HG02840 (cell line): ENCODE data around the gene CCSER1.

Source experiments
- ATAC-seq: cut with Tn5 transposase; IDR thresholded peaks from one replicate; pipeline ENCODE4 v1.9.1; 2021; ENCODE audit warnings: mild to moderate bottlenecking, moderate library complexity, moderate number of reproducible peaks; ENCODE audit not compliant: unreplicated experiment, low FRiP score

Gene CCSER1

DNA sequence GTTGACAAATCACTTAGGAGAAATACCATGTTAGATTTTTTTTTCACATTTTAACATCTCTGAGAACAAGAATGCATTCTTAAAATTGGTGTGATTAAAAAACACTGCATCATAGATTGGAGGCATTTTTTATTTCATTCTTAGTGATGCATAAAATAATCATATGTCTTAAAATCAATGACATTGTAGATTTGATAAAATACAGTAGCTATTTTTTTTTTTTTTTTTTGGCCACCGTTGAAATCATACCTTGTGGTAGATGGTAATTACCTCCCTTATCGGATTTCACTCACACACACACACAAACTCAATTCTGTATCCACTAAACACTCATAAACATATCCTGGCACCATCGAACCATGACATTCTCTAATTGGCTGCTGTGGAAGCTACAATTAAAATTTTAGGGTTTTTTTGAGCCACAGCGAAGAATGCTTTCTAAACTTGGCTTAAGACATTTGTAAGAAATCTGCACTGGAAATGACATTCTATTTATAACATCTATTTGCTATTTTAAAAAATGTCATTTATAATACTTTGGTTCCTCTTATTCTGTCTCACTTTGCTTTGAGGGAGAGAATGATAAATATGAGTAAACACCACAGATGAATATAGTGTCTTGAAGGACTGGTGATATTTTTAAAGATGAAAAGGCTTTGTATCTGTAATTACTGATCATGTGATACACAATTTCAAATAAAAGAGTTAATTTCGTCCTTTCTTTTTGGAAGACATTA is 60.1 kb downstream of the CCSER1 start:
- ATAC-seq: no peak

DNA sequence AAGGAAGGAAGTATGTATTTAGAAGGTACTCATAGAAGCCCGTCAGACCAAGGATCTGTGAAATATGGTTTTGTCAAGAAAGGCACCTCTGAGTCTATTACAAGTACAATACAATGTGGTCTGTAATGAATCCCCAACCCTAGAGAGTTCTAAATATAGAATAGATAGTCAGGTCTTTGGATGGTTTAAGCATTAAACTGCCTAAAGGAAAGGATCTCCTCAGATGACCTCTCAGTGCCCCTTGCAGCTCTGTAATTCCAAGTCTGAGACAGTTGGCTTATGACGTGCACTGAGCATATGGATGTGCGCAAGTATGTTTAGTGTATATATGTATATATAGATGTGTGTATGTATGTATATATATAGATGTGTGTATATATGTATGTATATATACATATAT is 62.0 kb downstream of the CCSER1 start:
- ATAC-seq: no peak

DNA sequence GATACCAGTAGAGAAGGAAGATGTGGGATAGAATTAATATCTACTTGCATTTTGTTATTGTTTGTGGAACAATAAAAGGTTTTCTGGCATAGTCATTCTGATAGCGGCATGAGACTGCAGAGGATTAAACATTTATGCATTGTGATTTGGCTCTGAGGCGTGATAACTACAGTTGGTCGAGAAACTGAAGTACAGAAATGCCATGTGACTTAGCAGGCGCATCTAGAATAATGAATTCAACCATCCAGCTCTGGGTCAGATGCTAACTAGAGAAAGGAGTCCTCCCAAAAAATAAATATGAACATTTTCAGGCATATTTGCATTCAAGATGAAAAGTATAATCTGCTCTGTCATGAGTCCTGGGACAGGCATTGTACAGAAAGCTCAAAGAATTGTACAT is 62.8 kb downstream of the CCSER1 start:
- ATAC-seq: no peak

DNA sequence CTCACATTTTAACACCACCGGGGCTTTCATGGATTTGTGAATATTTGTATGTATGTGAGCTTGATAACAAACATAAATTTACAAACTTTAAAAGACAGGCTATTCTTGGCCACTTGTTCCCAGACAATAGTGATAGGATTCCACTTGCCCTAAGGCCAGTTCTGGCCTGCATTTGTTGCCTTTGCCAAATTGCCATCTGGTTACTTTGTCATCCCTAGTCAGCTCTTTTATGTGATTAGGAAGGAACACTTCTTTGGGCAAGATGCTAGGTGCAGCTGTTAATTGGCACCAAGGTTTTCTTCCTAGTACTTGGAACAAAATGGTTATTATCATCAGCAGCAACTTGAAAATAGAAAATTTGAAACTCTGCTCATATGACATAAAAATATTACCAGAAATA is 63.3 kb downstream of the CCSER1 start:
- ATAC-seq: no peak

DNA sequence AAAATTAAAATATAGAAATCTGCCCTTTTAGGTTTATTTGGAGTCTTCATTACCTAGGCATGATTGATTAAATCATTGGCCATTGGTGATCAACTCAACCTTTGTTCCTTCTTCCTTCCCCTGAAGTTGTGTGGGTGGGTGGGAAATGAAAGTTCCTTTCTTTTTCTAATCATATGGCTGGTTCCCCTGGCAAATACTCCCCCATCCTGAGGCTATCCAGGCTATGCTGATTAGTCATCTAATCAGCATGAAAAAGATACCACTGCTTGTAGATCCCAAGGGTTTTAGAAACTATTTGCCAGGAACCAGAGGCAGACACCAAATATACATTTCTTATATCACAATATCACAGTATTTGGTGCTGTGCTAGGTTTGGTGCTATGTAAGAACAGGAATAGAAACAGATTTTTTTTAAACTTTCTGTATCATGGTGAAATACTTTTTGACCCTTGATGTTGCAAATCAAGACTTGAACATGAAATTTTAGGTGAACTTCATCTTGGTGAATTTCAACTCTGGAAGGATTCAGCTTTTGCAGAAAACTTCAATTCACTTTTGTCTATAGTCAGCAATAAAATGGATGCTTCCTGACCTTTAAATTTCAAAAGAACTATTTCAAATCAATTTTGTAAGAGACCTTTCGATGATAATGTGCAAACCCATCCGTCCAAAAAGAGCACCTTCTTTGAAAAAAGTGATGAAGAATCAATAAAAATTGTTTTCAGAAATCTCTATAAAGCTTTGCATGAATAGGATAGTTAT is 71.1 kb downstream of the CCSER1 start:
- no peak for ATAC-seq

DNA sequence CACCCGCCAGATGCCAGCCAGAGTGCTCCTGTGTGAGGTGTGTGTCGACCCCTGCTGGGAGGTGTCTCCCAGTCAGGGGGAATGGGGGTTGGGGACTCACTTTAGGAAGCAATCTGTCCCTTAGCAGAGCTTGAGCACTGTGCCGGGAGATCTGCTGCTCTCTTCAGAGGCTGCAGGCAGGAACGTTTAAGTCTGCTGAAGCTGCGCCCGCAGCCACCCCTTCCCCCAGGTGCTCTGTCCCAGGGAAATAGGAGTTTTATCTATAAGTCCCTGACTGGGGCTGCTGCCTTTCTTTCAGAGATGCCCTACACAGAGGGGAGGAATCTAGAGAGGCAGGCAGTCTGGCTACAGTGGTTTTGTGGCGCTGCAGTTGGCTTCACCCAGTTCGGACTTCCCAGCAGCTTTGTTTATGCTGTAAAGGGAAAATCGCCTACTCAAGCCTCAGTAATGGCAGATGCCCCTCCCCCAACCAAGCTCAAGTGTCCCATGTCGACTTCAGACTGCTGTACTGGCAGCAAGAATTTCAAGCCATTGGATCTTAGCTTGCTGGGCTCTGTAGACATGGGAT is 80.8 kb downstream of the CCSER1 start:
- no peak for ATAC-seq

DNA sequence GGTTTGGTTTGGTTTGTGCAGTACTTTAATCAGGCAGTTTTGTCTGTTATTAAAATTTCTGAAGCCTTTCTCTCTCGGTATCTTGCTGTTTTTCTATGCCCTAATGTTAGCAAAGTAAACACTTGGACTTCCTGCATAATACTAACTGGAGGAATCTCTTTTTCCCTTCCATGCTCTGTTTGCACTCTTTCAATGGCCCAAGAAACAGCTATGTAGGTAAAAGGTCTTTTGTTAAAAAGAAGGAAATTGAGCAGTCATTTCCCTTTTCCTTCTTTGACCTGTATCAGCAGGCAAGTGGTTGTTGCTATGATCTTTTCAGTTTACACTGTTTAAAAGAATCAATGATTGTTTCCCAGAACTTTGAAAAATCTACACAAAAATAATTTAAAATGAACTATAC is 82.7 kb downstream of the CCSER1 start:
- ATAC-seq: no peak

DNA sequence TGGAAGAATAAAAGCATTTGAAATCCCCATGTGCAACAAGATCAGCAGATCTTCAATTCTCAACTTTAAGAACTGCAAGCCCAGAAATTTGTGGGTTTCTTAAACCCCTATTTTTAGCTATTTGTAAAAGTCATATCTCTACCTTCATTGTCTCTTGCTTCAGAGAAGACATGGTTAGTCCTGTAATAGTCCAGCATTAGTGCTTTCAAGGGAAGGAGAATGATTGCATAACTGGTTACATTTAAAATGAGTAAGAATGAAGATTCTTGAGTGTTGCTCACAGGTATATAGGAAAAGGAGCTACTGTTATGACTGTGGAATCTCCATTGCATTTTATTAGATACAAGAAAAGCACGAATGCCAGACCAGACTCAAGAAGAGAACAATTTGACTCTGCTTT is 84.0 kb downstream of the CCSER1 start:
- ATAC-seq: no peak

DNA sequence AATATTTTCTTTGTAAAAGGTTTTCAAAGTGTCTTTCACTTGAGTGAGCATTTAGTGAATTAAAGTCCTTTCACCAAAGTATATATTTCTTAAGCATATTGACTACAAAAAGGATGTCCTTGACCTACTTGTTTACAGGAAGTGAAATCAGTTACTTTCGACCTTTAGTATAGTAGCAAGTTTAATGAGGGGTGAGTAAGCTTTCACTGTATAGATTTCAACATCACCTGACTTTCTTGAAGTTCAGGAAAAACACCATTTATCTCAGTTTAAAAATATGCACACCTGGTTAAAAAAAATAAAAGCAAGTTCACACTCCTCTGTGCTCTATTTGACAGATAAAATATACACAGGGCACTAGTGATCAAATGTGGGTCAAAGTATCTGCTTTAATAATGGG is 88.1 kb downstream of the CCSER1 start:
- no peak for ATAC-seq

DNA sequence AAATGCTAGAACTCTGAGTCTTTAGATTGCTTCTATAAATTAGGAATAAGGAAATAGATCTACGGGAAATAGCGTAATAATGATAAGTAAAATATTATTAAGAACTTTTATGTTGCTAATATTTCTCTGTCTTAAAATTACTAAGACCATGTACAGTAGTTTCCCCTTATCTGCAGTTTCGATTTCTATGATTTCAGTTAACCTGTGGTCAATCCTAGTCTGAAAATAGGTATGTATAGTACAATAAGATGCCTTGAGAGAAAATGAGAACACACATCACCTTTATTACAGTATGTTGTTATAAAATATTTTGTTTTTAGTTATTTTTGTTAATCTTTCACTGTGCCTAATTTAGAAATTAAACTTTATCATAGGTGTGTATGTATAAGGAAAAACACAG is 92.6 kb downstream of the CCSER1 start:
- ATAC-seq: no peak

DNA sequence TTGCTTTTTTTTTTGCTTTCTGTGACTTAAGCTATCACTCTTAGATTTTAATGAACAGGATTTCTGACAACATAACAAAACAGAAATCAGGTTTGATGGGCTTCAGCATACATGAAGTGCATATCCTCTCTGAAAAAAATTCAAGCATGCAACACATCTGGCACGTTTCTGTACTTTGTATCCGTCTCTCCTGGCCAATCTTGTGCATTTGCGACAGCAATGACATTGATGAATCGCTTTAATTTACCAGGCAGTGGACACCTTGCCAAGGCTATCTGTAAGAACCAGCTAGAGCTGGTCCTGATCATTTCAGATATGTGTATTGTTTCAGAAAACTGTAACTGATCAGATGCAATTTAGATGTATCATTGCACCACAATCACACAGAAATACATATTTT is 93.3 kb downstream of the CCSER1 start:
- ATAC-seq: no peak

DNA sequence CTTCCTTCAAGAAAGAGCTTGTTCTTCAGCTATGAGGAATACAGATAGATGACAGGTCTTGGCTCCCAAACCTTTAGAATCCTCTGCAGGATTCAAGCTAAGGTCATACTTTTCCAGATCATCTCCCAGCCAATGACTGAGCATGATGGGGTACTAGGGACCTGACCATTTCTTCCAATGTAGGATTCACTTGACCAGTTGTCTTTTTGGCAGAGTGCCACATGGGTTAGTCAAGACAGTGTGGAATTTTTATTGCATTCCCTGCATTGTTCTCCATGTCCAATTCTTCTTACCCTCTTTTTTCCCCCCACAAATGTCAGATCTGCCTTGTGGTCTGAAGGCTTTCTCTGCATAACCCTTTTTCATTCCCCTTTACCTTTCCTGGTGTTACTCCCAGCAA is 99.5 kb downstream of the CCSER1 start:
- ATAC-seq: no peak

DNA sequence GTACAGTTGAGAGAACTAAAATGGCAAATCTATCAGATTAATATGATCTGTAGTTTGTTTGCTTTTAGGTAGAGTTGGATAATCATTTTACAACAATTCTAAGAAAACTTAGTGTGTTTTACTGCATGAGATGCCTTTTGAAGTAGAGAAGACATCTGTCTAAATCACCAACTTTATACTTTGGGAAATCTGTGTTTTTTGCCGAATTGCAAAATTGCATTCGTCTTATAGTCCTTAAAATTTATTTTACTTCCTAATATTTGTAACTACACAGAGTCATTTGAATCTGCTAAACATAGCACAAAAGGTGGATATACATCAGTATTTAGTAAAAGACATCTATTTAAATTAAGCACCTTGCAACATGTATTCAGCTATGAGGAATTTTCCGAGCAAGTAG is 100.0 kb downstream of the CCSER1 start:
- ATAC-seq: no peak

DNA sequence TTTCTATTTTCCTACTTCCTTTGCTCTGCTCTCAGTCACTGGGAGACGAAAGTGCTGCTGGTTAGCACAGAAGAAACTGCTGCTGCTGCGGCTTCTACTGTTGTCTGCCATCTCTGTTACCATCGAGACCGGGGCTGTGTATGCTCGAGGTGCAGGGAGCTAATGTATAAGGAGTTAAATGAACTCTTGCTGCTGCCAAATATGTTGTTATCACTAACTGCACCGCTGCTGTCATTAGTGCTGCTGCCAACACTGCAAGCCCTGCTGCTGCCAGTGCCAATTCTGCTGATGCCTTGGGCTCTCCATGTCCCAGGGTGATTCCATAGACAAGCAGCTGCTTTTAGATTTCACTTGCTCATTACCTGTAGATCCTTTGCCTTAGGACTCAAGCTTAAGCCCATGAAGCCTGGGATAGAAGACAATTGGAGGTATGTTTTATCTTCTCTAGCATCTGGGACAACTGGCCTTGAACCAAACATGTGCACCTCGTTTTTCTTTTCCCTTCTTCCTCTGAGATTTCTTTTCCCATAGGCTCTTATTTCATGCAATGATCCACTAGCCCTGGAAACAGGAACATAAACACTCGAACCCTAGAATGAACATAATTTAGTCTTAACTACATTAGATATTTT is 107.8 kb downstream of the CCSER1 start:
- no peak for ATAC-seq

DNA sequence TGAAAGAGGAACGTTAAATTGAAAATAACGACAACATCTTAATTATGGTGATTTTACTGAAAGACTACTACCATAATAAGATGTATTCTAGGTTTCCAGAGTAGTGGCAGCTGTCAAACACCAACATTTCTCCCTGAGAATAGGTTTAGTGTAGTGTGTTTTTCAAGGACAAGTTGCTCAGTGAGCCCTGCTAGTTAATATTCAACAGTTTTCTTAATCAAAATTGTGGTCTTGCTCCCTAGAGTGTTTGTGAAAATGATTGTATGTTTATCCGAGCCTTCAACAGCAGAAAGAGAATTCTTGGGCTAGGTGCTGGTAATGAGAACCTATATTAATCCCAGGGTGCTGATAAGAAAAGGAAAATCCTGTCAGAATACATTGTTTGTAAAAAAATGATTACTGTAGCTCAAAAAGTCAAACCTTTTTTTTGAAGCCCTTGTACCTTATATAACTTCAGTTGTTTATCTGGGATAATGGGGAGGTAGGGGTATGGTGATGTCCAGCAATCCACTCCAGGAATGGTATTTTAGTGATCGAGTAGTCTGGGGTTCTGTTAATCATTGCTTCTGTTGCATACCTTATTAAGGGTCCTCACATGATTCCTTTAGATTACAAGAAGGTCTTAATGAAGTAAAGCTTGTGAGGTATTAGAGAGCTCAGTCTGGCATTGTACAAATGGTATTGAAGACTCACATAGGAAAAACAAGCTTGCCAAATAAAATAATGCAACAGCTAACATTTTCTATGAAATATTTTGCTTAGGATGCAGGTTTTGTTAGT is 110.7 kb downstream of the CCSER1 start:
- no peak for ATAC-seq

DNA sequence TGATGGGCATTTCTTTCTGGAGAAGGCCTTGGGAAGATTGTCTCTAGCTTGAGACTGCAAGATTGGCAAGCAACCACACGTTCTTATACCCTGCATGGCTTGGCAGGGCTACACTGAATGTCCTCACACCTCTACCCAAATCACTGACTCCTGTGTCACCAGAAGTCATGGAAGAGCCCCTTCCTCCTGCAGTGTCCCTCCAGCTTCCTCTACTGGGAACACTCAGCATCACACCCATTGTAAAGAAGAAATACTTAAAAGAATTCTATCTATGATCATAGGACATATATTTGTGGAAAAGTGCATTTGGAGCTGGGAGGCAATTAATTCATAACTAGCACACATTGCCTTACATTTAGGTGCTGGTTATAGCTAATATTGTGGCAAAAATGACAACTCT is 113.1 kb downstream of the CCSER1 start:
- no peak for ATAC-seq

DNA sequence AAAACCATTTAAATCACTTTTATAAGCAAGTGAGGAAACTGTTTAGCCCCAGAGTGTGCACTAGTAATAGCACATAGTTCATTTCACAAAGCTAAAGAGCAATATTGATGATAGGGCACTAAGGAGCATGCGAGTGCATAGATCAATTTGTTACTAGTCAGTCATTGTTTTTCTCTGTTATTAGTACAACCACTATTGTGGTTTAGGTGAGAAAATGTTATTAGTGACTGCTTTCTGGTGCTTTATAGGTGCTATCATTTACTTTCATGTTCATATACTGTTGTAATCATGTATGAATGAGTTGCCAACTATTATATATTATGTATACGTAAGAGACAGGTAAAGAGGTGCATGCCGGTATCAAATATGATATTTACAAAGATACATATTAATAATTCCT is 113.8 kb downstream of the CCSER1 start:
- ATAC-seq: no peak

DNA sequence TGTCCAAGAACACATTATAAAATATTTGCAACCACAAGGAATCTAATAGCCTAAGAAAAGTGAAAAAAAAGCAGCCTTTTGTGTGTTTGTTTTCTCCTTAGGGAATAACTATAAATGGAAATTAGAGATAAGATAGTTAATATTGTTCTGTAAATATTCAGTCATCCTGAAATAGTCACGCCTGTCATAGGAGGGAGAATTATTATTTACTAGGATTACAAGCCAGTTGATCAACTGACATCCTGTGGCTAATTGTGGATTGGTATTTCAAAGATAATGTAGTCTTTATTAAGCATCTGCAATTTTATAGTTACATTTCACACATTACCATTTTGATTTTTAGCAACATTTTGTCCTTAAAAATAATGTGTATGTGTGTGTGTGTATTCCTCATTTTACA is 118.6 kb downstream of the CCSER1 start:
- ATAC-seq: no peak

DNA sequence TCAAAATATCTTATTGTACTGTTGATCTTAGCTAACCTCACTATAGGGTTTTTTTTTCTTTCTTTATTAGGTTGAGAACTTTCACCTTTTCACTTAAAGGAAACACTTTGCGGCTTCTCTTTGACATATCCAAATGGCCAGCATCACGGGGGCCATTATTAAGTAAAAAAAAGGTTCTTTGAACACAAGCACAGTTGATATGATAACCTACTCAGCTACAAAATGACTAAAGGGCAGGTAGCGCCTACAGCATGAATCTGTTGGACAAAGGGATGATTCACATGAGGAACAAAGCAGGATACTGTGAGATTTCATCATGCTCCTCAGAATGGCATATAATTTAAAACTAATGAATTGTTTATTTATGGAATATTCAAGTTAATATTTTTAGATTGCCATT is 119.6 kb downstream of the CCSER1 start:
- ATAC-seq: no peak

DNA sequence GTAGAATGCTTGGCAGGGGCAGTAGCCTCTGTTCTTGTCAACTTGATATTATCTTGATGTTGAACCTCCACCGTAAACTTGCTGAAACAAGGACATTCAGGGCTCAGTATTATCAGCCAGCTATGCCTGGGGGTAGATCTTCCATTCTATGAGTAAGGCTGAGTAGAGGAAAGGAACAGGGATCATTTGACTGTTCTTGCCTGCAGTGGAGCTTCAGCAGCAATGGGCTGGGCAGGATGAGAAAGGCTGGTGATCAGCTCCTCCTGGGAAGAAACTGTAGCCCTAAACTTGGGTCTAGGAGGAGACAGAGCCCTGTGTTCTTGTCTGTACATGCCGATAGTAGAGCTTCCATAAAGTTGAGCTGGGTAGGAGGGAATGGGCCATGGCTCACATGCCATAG is 127.2 kb downstream of the CCSER1 start:
- no peak for ATAC-seq

DNA sequence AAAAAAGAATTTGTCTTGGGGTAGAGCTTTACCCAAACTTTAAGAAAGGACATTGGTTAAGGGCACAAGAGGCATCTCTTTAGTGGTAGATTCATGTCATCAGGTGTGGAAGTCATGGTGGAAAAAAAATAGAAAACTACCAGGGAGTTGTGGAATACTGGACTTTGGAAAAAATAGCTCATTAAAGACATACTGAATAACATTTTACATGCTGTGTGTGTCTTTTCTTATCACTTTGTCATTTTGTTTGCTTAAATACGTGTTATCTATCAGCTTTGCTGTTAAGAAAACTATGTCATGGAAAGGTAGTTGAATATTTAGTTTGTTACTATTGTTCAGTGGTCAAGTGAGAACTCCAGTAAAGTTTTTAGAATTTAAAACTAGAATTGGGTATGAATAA is 147.0 kb downstream of the CCSER1 start:
- ATAC-seq: no peak
